Psoas muscle (tissue), 8 donors: ENCODE measurements around the gene PTGER4. TPM values are rescaled to one million over a fixed set of nuclear protein-coding genes. Genes with fewer than 3 reads are reported as not detected.

Experiments
- ATAC-seq, 4 donors: fragments of 200-7000 bp; cut with Tn5 transposase; one replicate each; pipeline ENCODE4 v1.9.1; 2020; ENCODE audit warnings: moderate library complexity in 3 of 4, mild to moderate bottlenecking in 2 of 4
- DNase-seq, 2 donors: peaks; one replicate each; pipeline ENCODE4 v3.0.0-alpha.2; 2020
- H3K27ac ChIP-seq: fragments of 200-600 bp; one replicate; pipeline ENCODE4 v1.8.0; 2022
- H3K27me3 ChIP-seq, 3 donors: fragments of 200-600 bp in 1 of 3; one replicate each; pipeline versions ENCODE4 v1.6.1 to v1.8.0; 2013 to 2022; ENCODE audit warnings: low read length in 2 of 3, mild to moderate bottlenecking in 2 of 3, moderate library complexity in 1 of 3; ENCODE audit not compliant: insufficient read depth in 3 of 3
- H3K36me3 ChIP-seq, 2 donors: fragments of 200-600 bp in 1 of 2; one replicate each; pipeline versions ENCODE4 v1.6.1 to v1.8.0; 2013 to 2022; ENCODE audit warnings: low read depth in 1 of 2, mild to moderate bottlenecking in 1 of 2, moderate library complexity in 1 of 2; ENCODE audit not compliant: insufficient read depth in 1 of 2
- H3K4me1 ChIP-seq: fragments of 200-600 bp; one replicate; pipeline ENCODE4 v1.8.0; 2022
- H3K4me3 ChIP-seq: fragments of 200-600 bp; one replicate; pipeline ENCODE4 v1.8.0; 2022; ENCODE audit warnings: mild to moderate bottlenecking
- H3K9me3 ChIP-seq: fragments of 200-600 bp; one replicate; pipeline ENCODE4 v1.8.0; 2022
- CTCF ChIP-seq: fragments of 200-600 bp; IDR thresholded peaks from one replicate; pipeline ENCODE4 v1.8.0; 2022; ENCODE audit warnings: antibody characterized with exemption
- WGBS, 3 donors: extraction: QIAGEN DNeasy Blood & Tissue Kit; methylation state at CpG; one replicate each; pipeline versions ENCODE4 v1.1.6 to v1.1.7; 2013; 5-methylcytosine and 5-hydroxymethylcytosine counted together
- intact Hi-C, 2 donors: fragments of 100-400 bp; cut with DNase I; formaldehyde crosslinking; loops; one replicate each; pipeline versions ENCODE4 v1.11.0 to v1.14.2; 2022
- polyA plus RNA-seq, 3 donors: library from polyadenylated mRNA; stranded (reverse); fragments of 200-250 nt; gene quantifications; one replicate each; pipeline ENCODE4 v1.2.3, GENCODE V29; 2013
- total RNA-seq, 4 donors: library from RNA; stranded (reverse); fragmentation: NEBNext Ultra II Directional in 2 of 4; extraction: Animal tissue kit (Norgen Biotek cat#: 25700) in 2 of 4; gene quantifications; one replicate each; pipeline versions ENCODE4 v1.2.1 to v1.2.4, GENCODE V29; 2021 to 2023
- donor health status: healthy with polysubstance abuse.
- donor health status: DM: no; HTN: no; CAD: no; lungs with moderate emphysema.
- donor health status: Bipolar disorder and iron deficiency.
- donor health status: healthy.
- donor health status: DM: yes; HTN: yes; CAD: no.
- donor health status: DM: no; HTN: no; CAD: no.
- donor health status: DM: no; HTN: no; CAD: no.
- donor health status: DM: yes; HTN: yes; CAD: no.

PTGER4 gene
- total and polyA plus RNA-seq, 7 donors = 1.7 to 8.3 (median 4.8) TPM

- peak overlapping the region; percentile 76 for H3K4me3 ChIP-seq
- no peak for TF ChIP-seq CTCF
- H3K4me1 ChIP-seq = peaks cover 12% of the 10 kb centered on the region
- no peaks in the 10 kb centered on the region for H3K9me3 ChIP-seq
- no peak for DNase-seq
- peaks cover 0 to 28% (median 15%) of the 10 kb centered on the region in 3 donors for H3K27me3 ChIP-seq
- intact Hi-C loops = loop anchor here in 1 of 2 donors (5.0 to 10.0 kb wide), 3 partner anchors 739 to 1104 kb away; no protein-coding TSS in a partner anchor
- peak overlapping the region; percentile 36 for H3K27ac ChIP-seq
- no peaks in the 10 kb centered on the region for H3K36me3 ChIP-seq
- ATAC-seq = no peak
- WGBS, 3 donors = 43 to 45% (median 45%) methylated on average over 1 of the region's 1 CpG
These were observed 6.3 kb downstream of the PTGER4 start for GRCh38 chr5:40685976-40686486.

DNA sequence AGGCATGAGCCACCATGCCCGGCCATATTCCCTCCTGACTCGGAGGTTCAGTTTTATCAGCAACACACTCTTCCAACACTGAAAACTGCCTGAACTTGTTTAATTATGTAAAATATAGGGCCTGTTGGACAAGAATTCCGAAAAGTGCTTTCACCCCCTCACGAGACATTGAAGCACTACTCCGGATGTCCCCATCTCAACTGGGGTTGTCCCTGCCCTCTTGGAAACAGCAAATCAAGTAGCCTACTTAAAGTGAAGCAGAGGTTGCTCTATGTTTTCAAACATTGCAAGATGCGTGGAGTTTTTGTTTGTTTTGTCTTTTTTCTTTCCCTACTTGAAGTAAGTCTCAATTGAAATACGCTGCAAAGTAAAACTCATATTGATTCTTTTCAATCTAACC is 7.6 kb downstream of the PTGER4 start:
- no peak for DNase-seq
- Histone ChIP-seq H3K27ac (no peak overlapping the region), H3K4me1 (peaks cover 12% of the 10 kb centered on the region), H3K36me3 (peaks cover 0 to 7% of the 10 kb centered on the region in 2 donors), H3K4me3 (peak overlapping the region; percentile 76), H3K27me3 (peaks cover 0 to 15% (median 4%) of the 10 kb centered on the region in 3 donors), H3K9me3 (no peaks in the 10 kb centered on the region)
- intact Hi-C loops = loop anchor here in 1 of 2 donors (5.0 to 10.0 kb wide), 3 partner anchors 740 to 1105 kb away; no protein-coding TSS in a partner anchor
- ATAC-seq = no peak
- no peak for TF ChIP-seq CTCF
- 55 to 71% (median 60%) methylated on average over 7 of the region's 7 CpGs for WGBS, 3 donors

GRCh38 chr5:40688127-40688761 is 8.5 kb downstream of the PTGER4 start:
- H3K4me3 ChIP-seq = peak overlapping the region; percentile 76
- peaks cover 0 to 16% of the 10 kb centered on the region in 2 donors for H3K36me3 ChIP-seq
- DNase-seq (peak; percentile 70 to 82), ATAC-seq (peak; percentile 86 to 96 (median 93))
- TF ChIP-seq CTCF = peak; percentile 90
- peak overlapping the region; percentile 13 for H3K27ac ChIP-seq
- H3K4me1 ChIP-seq = peaks cover 12% of the 10 kb centered on the region
- intact Hi-C loops = loop anchor here (2.0 to 10.0 kb wide), 5 partner anchors 739 to 1109 kb away; no protein-coding TSS in a partner anchor
- WGBS, 3 donors = 0 to 2% (median 1%) methylated on average over 8 of the region's 8 CpGs
- peaks cover 0 to 6% (median 2%) of the 10 kb centered on the region in 3 donors for H3K27me3 ChIP-seq
- no peaks in the 10 kb centered on the region for H3K9me3 ChIP-seq

GRCh38 chr5:40688996-40689395 is 9.3 kb downstream of the PTGER4 start:
- DNase-seq = no peak
- Histone ChIP-seq H3K27ac (peak overlapping the region; percentile 13), H3K36me3 (peaks cover 0 to 17% of the 10 kb centered on the region in 2 donors), H3K27me3 (peaks cover 0 to 2% (median 0%) of the 10 kb centered on the region in 3 donors), H3K9me3 (no peaks in the 10 kb centered on the region), H3K4me3 (no peak overlapping the region), H3K4me1 (peaks cover 12% of the 10 kb centered on the region)
- no peak for TF ChIP-seq CTCF
- intact Hi-C loops = loop anchor here (2.0 to 10.0 kb wide), 5 partner anchors 740 to 1110 kb away; no protein-coding TSS in a partner anchor
- ATAC-seq = no peak
